M059J (cell line): ENCODE data around the gene MYO18B. TPM values are rescaled to one million over a fixed set of nuclear protein-coding genes. Genes with fewer than 3 reads are reported as not detected.

Experiments
- DNase-seq: peaks from one replicate; pipeline ENCODE4 v3.0.0-alpha.2; 2012; ENCODE audit warnings: low read depth
- total RNA-seq: library from RNA; depleted of rRNA; stranded (reverse); fragments of >200 nt; shearing (Covaris generic); gene quantifications from 2 replicates; pipeline ENCODE4 v1.2.3, GENCODE V29; 2014; rRNA removed

MYO18B gene
- total RNA-seq, 1 experiment from 2014 or later: not detected

DNA sequence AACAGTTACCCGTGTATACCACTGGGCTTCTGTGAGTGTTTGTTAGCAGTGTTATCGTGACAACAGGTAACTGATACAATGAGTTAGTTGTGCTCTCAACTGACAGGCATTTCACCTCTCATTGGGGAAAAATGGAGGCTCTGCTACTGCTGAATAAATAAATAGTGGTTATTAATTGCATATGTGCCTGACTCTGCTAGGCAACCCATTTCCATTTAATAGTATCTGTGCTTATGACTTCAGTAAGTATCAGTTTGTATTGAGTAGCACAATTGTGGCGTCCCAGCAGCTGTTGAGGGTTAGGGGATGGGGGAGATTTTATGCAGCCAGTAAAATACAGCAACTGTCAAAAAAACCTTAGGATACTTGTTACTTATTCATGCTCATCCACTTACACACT lies 303.9 kb downstream of the MYO18B start:
- no peak for DNase-seq

DNA sequence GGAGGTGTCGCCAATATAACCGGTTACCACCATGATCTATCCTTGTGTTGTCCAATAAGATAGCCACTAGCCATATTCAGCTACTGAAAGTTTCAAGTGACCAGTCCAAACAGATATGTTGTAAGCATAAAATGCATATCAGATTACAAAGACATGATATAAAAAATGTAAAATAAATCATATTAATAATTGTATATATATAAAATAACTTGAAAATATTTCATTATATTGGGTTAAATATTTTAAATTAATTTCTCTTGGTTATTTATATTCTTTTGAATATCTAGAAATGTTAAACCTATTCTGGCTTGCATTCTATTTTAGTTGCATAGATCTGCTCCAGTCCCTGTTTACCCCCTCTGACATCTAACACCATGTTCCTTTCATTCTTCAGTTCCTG lies 305.5 kb downstream of the MYO18B start:
- no peak for DNase-seq

- DNase-seq: no peak
Observed at GRCh38 chr22:26047920-26048319, 305.9 kb downstream of the MYO18B start.

GRCh38 chr22:26050079-26050478 lies 308.1 kb downstream of the MYO18B start:
- DNase-seq: no peak

- no peak for DNase-seq
Observed at GRCh38 chr22:26053737-26054316, 311.8 kb downstream of the MYO18B start.

- no peak for DNase-seq
Observed at GRCh38 chr22:26054841-26055605, 313.0 kb downstream of the MYO18B start.

- DNase-seq: no peak
Observed at GRCh38 chr22:26055693-26056092, 313.7 kb downstream of the MYO18B start.

DNA sequence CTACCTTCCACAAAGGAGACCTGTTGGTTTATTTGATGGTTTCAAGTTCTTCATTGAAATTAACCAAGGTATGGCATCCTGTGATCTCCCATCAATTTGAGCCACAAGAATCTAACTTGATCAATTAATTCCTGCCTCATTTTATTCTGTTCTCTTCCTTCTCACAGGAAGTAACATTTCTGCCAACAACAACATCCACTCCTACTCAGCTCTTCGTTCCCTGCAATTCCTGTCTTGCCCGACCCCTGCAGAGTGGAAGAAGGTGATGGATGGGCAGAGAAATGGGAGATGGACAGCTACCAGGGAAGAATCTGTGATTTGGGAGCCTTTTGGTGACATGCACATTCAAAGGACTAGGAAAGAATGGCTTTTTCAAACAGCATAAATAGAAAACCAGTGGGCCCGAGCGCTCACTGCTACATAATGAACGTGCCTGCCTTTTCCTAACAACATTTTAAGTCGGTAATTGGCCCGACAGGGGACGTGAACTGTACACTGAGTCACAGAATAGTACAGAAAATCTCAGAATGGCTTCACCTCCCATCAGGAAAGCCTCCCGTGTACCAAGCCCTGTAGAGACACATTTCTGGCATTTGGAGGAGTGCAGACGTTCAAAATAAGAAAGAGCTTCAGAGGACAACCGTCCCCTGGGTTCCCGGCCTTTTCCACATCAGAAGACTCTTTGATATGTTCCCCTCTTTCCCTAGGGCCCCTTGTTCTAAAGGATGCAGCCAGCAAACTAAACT lies 314.6 kb downstream of the MYO18B start:
- no peak for DNase-seq

DNA sequence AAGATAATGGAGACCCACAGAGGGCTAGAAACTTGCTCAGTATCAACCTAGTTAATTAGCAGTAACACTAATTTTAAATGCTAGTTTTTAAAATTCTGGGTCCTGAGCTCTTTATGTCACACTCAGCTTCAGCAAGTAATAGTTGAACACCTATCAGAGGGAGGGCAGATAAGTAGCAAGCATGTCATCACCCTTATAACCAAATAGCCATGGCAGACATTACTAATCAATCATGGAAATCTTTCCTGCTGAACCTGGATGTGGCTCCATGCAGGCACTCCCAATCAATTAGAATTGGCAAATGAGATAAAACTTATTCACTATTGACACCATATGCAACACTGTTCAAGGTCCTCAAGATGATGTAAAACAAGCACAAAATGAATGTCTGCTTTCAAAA lies 315.7 kb downstream of the MYO18B start:
- no peak for DNase-seq

DNA sequence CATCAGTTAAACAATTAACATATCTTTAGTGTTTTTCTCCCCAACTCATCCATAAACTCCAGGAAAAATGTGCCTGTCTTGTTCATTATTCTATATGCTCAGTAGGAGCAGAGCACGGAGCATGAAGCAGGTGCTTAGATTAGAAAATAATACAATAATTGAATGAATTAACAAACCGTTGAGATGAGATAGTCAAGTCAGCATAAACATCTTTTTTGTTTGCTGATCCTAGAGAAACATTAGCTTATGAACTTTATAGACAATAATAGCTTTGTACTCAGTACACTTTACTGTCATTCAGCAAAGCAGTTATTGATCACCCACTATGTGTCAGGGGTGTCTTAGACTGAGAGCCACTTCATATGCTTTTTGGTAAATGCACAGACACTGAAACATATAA lies 322.1 kb downstream of the MYO18B start:
- no peak for DNase-seq

GRCh38 chr22:26065847-26066246 lies 323.9 kb downstream of the MYO18B start:
- no peak for DNase-seq

GRCh38 chr22:26066534-26066933 lies 324.5 kb downstream of the MYO18B start:
- no peak for DNase-seq

GRCh38 chr22:26068571-26068970 lies 326.6 kb downstream of the MYO18B start:
- peak; percentile 71 for DNase-seq

DNA sequence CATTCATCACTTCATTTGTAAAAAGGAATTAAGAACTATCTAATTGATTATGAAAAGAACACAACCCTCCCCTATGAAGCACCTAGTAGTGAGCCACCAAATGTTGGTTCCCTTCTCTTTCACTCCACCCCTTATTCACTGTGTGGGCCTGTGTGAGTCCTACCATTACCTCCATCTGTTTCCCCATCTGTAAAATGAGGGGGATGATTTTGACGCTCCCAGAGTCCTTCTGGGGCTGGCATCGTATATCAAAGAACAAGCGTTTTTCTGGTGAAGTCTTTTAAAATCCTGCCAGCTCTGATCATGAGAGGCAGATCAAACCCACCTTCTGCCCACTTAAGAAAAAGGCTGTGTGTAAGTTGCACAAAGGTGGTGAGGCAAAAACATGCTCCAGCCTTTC lies 330.6 kb downstream of the MYO18B start:
- DNase-seq: no peak

GRCh38 chr22:26075251-26075650 lies 333.3 kb downstream of the MYO18B start:
- no peak for DNase-seq

DNA sequence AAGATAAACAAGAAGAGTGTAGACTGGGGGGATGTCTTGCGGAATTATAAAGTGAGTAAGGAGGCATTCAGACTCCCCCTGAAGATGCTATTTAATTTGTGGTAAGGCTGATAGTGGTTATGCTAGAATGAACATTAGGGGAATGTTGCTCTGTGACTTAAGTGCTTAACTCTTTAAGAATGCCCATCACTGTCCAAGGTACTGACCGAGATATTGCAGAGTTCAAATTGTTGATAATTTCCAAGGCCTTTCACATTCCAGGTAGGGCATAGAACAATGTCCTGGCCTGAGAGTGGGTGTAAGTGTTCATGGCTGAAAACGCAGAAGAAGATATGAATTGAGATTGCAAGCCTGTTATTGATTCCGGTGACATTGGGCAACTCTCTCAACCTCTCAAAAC lies 337.0 kb downstream of the MYO18B start:
- DNase-seq: peak; percentile 3

Other genes starting within 250 kb of the MYO18B start
- 2.4 and 4.6 TPM in 2 replicates for gene GRK3, start 177.5 kb upstream of the MYO18B start, total RNA-seq